ENCODE results near the gene SMCO3.

- no peak for TF ChIP-seq HDAC2 (IDR thresholded peaks at IDR 0.05)
- no peak for TF ChIP-seq CTCF (IDR thresholded peaks at IDR 0.05)
- no peak for TF ChIP-seq GATA3 (IDR thresholded peaks at IDR 0.05; ENCODE audit: borderline replicate concordance)
- TF ChIP-seq MAX (IDR thresholded peaks at IDR 0.05) = no peak
- TF ChIP-seq ZNF302 (CRISPR knock-in tag; IDR thresholded peaks at IDR 0.05) = no peak
- no peak for TF ChIP-seq CBX2 (IDR thresholded peaks at IDR 0.05; ENCODE audit: borderline replicate concordance, low read depth)
- no peak for TF ChIP-seq PBX3 (IDR thresholded peaks at IDR 0.05)
- TF ChIP-seq POLR2A (IDR thresholded peaks at IDR 0.05; ENCODE audit: low read length) = no peak
- no peak for TF ChIP-seq KDM5A (IDR thresholded peaks at IDR 0.05)
- no peak for TF ChIP-seq ELK1 (IDR thresholded peaks at IDR 0.05; ENCODE audit: low read depth, low read length)
- no peak for TF ChIP-seq CEBPB (IDR thresholded peaks at IDR 0.05)
- TF ChIP-seq CHD4 (IDR thresholded peaks at IDR 0.05; ENCODE audit: borderline replicate concordance) = no peak
These were observed 32.4 kb downstream of the SMCO3 start for GRCh38 chr12:14781563-14781962.

Measured in A549 (cell line).